Suppressor macrophage (primary cell): ENCODE measurements around the gene RNF19B.

ENCODE experiments used
- DNase-seq, 4 experiments: peaks; one replicate each; pipeline ENCODE4 v3.0.0-alpha.2; 2020 to 2022

The RNF19B gene

DNA sequence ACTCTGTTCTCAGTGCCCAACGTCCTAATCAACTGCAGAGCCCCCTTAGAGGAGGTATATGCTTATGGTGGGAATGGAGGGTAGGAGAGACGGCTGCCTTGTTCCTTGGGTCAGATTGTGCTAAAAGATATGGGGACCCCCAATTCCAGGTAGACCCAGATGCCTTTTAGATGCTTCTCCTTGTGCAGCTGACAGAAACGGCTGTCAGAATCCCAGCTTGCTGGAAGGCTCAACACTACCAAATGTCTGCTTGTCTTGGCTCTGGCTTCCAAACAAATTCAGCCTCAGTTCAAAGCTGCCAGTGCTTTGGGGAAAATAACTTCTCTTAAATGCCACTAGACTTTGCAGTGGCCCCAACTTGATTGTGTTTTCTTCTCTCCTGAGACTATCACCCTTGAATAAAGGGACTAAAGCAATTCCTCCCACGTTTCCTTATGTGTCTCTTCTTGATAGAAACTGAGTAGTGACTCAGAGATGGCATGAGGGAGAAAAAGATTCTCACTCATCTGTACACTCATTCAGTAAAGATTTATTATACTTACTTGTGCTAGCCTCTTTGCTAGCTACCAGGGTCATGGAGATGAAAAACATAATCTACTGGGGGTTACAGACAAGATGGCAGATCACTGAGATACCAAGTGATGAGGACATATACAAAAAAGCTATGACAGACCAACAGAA lies 3.4 kb upstream of the RNF19B start:
- no peak for DNase-seq

DNA sequence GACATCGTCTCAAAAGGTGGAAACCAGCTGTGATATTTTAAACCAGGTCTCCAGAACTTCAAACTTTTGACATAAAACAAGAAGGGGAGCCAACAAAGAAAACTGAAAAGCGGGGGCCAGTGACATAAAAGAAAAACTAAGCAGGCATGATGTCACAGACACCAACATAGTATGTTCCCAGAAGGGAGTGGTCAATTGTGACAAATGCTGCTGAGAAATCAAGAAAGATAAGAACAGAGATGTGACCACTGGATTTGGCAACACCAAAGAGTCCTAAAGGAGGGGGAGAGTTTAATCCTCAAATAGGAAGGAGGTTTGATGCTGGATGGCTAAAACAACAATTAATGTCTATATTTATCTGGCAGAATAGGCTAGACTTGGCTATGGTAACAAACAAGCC lies 2.3 kb upstream of the RNF19B start:
- DNase-seq = no peak

DNA sequence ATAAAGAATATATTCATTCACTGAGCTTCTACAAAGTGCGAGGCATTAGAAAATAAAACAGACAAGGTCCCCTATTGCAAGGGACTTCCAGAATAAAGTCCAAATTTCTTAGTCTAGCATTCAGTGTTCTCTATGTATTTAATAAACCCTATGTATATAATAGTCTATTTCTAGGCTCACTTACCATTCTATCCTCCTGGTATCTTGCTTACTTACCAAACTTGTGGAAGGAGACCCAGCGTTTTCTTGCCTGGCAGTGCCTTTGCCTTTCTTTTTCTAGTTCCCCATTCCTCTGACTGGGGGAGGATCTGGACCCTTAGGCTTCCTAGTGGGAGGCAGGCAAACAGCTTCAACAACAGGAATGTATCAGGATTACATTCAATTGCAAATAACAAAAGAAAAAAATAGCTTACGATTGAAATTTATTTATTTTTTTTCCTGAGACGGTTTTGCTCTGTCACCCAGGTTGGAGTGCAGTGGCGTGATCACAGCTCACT lies 690 bp upstream of the RNF19B start:
- peak; percentile 20 to 61 (median 52) for DNase-seq

DNA sequence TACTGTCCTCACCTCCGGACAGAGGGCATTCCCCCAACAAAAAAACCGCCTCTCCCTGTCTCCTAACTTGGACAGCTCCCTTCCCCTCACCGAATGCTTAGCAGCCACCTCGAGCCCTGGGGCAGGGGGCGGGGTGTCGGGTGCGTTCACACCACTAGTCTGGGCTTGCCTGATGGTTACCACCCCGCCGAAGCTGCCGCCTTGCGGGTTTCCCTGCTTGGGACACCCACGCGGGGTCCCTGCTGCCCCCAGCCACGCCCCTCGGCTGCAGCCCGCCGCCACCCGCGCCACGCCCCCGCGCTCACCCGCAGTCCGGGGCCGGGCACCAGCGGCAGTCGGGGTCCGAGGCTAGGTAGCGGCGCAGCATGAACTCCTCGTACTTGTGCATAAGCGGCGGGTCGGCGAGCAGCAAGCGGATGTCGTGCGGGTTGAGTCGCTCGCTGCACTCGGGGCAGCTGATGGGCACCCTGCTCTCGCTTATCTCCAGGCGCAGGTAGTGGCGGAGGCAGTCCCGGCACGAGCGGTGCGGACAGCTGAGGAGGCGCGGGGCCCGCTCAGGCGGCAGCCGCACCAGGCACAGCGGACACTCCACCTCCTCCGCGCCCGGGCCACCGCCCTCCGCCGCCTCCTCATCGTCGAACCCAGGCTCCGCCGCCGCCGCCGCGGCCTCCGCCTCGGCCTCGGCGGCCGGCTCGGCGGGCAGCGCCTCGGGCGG lies 706 bp downstream of the RNF19B start:
- peak; percentile 52 to 78 (median 68) for DNase-seq

DNA sequence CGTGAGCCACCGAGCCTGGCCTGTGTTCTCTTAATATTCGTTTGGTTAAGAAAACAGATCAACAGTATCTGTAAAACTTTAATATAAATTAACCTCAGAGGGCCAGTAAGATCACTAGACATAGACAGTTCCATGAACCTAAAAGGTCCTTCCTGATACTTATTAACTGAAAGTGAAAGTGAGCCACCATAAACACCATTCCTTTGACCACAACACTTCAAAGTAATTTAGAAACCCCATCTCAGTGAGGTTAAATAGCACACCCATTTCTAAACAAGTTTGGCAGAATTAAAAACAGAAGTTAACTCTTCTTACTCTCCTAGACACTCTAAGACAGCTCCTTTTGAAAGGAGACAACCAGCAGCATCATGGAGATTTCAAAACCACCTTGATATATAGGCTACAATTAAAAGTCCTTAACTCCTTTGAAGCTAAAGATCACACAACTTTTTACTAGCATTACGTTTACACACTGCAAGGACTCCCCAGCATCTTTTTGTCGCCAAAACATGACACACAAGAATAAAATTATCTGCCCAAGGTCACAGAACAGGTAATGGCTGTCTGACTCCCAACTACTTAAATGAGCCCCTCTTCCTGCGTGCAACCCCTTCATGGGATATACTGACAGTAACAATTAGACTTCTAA lies 2.2 kb downstream of the RNF19B start:
- DNase-seq = peak in 2 of 4 experiments; percentile 32 to 43

DNA sequence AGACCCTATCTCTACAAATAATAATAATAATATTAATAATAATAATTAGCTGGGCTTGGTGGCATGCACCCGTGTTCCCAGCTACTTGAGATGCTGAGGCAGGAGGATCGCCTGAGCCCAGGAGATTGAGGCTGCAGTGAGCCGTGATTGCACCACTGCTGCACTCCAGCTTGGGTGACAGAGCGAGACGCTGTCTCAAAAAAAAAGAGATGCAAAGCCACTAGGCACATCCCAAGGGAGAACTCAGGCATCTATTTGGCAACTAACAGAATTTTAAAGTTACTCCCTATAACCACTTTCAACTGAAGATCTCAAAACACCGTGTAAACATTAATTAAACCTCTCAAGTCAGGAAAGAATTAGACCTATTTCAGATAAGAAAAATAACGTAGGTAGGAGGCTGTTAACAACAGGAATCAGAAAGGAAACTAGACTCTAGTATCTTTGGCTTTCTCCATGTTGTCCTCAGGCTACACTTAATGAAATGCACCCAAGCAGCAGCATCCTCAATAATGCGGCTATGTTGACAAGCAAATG lies 3.7 kb downstream of the RNF19B start:
- no peak for DNase-seq

DNA sequence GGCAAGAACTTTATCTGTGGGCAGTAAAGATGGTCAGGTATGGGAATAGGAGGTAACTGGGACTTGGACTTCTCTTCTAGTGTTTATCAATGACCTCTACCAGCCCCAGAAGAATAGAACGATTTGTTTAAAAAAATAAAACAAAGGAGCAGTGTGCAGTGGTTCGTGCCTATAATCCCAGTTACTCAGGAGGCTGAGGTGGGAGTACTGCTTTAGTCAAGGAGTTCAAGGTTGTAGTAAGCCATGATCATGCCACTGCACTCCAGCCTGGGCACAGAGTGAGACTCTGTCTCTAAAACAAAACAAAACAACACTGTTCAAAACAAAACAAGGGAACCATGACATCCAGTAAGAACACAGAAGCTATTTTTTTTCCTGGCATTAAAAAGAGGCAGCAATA lies 4.3 kb downstream of the RNF19B start:
- no peak for DNase-seq

DNA sequence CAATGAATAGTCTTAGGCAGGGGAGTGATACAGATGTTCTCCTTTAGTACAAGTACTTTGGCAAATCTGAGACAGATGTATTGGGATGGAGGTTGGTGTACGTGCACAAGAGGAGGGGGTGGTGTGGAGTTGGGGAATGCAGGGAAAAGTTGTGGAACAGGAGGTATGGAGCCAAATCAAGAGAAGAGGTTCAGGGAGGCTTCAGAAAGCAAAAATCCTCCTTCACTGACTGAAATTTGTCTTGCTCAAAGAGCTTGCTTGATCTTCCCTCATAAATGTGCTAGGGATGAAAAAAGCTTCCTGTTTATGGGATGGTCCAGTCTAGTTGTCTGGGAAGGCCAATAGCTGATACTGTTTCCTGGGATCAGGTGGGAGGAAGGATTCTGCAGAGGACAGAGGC lies 5.8 kb downstream of the RNF19B start:
- no peak for DNase-seq

DNA sequence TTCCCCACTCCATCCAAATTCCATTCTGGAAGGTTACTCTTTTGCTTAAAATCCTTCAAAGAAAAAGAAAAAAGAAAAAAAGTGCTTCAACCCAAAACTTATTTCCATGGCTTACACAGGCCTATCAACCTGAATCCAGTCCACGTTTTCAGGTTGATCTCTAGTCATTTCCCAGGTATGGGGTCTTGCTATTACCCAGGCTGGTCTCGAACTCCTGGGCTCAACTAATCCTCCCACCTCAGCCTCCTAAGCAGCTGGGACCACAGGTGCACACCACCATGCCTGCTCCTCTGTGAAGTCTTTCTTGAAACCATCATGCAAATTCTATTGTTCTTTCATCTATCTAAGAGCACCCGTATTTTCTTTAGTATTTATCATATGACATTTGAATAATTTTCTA lies 7.6 kb downstream of the RNF19B start:
- DNase-seq = no peak

DNA sequence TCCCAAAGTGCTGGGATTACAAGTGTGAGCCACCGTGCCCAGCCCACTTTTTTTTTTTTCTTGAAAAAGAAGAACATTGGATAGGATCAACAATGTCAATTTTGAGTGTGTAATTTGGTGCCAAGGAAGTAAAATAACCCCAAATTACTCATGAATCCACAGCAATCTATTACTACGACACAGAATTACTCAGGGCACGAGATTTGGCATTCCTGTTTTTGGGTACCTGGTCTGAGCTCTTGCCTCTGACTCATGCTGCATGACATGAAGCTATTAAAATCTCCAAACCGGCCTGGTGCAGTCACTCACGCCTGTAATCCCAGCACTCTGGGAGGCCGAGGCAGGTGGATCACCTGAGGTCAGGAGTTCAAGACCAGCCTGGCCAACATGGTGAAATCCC lies 10.4 kb downstream of the RNF19B start:
- no peak for DNase-seq

DNA sequence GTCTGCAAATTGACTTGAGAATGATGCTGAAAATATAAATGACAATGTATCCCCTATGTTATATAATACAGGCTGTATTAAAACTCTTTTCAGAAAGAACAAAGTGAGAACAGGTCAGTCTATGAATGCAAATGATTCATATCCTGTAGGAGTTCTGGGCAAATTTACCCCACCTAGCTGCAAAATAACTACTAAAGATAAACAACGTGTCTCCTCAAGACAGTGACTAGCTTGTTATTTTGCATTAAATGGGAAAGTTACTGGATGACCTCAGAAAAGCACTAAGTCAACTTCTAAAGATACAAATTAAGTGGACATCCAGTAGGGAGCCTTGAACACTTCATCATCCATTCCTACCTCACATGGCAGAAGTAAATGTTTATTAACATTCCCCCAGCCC lies 11.1 kb downstream of the RNF19B start:
- DNase-seq = peak in 1 of 4 experiments; percentile 23

DNA sequence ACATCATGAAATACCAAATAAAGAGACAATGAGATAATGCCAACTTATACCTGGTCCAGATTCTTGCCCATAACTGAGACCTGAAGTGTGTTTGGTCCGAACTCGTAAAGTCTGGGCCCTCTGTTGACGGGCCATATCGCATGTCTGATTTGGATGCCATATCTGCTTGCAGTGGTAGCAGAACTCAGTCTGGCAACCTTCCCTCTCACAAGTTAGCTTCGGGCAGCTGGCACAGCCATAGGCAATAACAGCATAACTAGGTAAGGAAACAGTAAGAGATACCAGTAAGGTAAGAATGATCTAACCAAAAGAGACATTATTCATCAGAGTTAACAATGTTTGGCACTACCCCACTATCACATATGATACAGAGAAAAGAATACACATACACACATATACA lies 15.1 kb downstream of the RNF19B start:
- no peak for DNase-seq

DNA sequence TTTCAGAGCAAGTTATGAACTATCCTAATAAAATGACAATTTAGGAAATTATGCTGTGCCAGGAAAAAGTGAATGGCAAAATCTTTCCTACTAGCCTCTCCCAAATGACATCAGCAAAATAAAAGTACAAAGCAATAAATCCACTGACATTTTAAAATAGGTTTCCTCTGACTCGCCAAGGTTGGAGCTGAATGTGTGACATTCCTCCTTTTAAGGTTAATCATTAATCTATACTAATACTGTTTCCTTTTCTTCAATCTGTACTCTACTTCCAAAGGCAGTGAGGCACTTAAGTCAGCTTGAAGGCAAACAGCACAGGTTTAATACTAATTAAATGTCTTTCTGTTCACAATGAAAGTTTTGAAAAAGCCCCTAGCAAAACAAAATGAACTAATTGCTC lies 15.7 kb downstream of the RNF19B start:
- no peak for DNase-seq

DNA sequence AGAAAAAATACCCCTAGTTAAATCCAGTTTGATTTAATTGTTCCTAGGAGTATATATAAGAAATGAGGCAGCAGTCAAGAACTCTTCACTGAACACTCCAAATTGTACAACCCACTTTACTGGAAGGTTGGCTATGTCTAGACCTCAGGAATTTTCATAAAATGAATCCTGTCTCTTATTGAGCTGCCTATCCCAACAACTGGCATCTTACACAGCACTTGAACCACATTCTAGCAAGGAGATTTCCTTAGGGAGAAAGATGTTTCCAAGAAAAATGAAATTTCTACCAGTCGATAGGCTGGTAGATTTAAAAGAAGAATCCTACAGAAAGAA lies 16.3 kb downstream of the RNF19B start:
- no peak for DNase-seq

DNA sequence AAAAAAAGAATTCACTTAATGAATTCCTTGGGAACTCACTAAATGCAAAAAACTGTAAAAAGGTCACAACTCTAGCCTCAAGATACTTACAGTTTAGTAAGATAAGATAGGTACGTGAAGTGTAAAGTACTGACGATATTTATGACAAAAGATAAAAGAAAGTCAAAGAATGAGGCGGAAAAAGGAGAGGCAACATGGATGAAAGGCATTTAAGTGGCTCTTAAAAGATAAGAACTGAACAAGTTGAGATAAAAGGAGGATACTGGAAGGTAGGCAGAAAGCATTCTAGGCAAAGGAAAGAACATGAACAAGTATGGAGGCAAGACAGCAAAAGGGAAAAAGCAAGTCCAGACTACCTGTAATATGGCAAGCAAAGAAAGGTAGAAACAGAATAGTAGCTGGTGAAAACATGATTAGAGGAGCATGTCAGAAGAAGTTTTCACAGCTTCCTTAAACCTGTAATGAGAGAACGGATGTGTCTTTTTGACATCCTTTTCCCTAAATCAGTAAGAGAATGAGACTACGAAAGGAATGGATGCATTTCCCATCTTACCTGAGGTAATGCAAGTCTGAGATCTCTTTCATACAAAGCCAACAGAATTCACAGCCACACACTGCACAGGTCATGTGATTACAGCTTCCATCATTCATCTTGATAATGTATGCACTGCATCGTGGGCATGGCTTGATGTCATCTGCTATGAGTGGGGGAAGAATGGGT lies 16.8 kb downstream of the RNF19B start:
- no peak for DNase-seq

DNA sequence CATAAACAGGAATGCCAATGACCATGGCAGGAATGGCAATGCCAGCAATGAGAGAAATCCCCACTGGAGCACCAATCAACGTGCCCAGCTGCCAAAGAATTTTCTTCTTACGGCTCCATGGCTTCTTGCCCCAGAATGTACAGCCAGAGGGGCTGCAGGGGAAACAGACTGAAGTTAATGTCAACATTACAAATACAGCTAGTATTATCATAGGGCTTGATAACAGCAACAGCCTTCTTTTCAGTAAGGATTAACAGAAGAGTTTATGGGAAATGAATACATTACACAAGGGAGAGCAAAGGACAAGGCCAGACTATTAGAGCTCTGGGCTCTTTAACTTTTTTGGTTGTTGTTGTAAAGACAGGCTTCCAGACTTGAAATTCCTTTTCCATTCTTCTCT lies 18.2 kb downstream of the RNF19B start:
- DNase-seq = no peak

DNA sequence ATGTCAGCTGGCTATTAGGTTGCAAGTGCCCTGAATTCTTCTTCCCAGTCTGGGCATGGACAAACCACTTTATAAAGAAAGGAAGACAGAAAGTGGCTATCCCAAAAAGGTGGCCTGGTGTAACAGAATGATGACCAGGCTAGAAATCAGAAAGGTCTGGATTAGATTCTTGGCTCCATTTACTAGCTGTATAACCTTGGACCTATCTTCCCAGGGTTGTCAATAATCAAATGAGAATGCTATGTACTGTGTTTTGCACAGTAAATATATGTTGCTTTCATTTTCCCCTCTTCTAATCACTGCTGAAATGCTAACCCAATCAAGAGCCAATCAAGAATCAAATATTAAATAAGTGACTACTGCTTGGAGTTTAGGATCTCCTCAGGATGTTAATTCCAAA lies 20.4 kb downstream of the RNF19B start:
- no peak for DNase-seq

DNA sequence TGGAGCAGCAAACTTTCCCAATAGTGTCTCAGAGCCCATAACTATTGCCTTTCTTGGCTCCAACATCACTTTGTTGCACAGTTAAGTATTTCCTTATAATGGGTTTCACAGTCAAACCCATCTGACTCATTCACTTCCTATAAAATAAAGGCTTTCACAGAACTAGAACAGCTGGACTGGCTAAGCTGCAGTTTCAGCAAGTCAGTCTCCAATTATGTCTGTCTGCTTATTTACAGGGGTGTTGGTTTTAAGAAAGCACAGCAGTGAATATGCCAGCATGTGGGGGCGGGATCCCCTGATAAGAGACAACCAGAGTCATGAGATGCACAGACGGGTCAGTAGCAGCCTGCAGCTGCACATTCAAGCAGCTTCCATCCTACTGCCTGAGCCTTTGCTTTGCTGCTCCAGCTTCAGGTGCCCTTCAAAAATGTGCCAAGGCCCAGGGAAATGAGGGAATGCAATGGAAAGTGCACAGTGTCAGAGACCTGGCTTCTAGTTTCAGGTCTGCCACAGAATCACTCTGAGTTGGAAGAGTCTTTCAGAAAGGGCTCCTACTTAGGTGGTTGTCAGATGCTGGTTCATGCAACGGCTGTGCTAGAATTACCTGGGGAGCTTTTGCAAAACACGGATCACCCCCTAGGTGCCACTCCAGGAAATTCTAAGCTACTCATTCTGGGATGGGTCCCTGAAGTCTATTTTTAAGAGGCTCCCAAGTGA lies 24.8 kb downstream of the RNF19B start:
- peak; percentile 79 to 94 (median 88) for DNase-seq

DNA sequence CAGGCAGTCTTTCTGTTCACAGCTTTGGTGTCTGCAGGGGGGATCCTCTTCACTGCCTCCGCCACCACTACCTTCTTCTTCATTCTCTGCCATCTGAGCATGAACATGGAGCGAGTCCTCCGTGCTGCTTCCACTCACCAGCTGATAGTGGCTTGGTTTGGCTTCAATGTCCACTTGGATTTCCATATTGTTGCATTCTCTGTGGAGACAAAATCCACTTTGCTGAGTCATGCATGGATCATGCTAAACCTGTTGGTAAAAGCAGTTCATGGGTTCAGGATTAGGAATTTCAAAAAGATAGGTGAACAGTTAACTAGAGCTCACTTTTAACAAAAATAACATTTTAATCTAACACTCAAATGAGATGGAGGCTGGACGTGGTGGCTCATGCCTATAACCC lies 27.5 kb downstream of the RNF19B start:
- DNase-seq = no peak

DNA sequence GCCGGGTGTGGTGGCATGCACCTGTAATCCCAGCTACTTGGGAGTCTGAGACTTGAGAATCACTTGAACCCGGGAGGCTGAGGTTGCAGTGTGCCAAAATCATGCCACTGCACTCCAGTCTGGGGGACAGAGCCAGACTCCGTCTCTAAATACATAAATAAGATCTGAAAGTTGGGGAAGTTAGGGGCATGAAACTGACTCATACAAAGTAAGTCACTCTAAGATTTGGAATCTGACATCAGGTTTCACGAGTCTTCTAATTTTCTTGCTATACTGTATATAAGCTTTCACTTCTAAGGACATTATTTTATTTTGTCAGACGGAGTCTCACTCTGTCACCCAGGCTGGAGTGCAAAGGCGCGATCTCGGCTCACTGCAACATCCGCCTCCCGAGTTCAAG lies 30.1 kb downstream of the RNF19B start:
- DNase-seq = peak in 2 of 4 experiments; percentile 43 to 46

DNA sequence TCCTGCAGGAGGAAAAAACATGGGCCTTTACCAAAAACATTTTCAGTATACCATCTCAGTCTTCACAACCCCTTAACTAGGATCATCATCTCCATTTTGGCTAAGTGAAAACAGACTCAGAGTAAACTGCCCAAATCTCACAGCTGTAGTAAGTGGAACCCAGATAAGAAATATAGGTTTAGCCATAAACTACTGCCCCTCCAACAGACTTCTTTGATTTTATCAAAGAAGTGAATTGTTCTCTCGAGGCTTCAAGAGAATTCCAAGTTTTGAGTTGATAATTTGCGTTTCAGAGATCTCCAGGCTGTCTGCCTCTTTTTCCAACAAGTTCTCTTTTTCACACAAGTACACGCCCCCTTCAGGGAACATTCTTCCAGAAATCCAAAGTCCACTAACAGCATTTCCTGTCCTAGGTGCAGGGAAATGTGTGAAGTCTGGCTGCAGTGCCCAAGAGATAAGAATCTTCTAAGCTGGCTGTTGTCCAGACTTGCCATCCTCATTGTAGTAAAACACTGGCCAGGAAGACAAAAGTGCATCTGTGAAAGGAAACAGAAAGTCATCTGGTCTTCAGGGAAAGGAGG lies 30.8 kb downstream of the RNF19B start:
- DNase-seq = no peak

DNA sequence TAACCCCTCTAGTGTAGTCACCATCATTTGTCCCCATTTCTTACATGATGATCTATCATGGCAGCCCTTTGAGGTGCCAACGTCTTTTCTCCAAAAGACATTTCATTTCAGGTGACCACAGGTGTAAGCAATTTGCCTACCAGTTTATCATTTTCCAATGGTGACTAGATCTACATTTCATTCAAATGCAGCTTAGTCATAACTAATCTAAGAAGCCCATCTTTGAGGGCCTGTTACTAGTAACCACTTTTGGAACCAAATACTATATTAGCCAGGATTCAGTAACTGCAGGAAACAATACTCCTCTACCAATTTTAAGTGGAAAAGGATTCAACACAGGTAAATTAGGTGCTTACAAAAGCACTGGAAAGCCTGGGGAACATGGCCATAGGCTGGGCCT lies 32.8 kb downstream of the RNF19B start:
- DNase-seq = no peak
